Measurements from ENCODE around the gene PRR5.
"Not testable (repeated sequence)": the region's sequence is repeated elsewhere in the genome, so short reads cannot be mapped to it uniquely, and the experiment has no call there.

PRR5 gene

DNA sequence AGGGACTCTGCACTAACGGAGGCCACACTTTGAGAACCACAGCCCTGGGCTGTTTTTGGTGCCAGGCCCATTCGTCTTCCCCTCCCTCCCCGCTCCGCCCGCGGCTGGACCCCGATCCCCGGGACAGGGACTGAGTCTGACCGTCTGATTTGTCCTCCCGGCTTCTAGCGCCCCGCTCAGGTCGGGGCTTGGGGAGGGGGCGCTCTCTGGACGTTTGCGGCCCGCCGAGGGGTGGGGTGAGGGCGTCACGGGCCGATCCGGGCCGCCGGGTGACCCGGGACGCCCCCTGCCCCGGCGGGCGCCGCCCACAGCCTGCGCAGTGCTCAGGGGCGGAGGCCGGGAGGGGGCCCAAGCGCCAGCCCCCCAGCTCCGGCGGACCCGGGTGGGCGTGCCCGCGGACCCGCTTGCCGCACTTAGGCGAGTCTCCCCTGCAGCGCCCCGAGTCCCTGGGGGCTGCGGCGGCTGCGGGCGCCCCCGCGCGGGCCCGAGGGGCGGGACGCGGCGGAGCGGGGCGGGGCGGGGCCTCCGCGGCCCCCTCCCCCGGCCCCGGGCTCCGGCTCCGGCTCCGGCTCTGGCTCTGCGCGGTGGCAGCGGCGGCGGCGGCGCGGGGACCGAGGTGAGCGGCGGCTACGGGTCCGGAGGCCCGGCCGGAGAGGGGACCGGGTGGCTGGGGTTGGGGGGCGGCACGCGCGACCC lies 33.7 kb upstream of the PRR5 start:
- peaks cover 70% of the 10 kb centered on the region for H3K4me1 Mint-ChIP-seq (ENCODE audit: low read depth)
- no peaks in the 10 kb centered on the region for H3K36me3 Mint-ChIP-seq
- peak overlapping the region; percentile 35 for H3K27ac Mint-ChIP-seq
- no peaks in the 10 kb centered on the region for H3K27me3 Mint-ChIP-seq
- no peaks in the 10 kb centered on the region for H3K9me3 Mint-ChIP-seq (ENCODE audit: low read depth)
- peak overlapping the region; percentile 85 for H3K4me3 Mint-ChIP-seq

DNA sequence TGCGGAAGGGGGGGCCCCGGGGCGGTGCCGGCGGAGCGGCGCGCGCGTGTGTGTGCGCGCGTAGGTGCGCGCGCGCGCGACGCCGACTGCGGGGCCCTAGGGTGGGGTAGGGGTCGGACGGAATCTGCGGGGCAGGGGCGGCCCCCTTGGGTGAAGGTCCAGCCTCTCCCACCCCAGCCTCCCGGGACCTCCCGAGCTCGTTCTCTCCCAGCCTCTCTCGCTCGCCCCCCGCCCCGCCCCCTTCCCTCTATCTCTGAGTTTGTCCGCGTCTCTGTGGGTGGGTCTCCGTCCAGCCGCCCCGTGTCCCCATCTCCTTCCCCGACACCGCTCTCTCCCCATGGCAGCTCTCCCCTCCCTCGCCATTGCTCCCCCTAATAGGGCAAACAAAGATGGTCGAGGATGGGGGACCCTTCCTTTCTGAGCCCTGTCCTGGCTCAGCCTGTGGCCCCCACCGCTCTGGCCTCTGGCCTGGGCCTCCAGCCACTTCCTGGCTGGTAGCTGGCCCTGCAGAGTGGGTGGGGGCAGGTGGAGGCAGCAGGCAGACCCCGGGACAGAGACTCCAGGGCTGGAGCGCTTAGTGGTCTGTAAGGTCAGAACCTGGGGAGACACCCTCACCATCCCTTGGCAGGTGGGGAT lies 33.0 kb upstream of the PRR5 start:
- Mint-ChIP-seq H3K9me3 (ENCODE audit: low read depth) (no peaks in the 10 kb centered on the region), H3K27ac (no peak overlapping the region), H3K36me3 (no peaks in the 10 kb centered on the region), H3K27me3 (no peaks in the 10 kb centered on the region), H3K4me1 (ENCODE audit: low read depth) (peaks cover 63% of the 10 kb centered on the region), H3K4me3 (peak overlapping the region; percentile 65)

DNA sequence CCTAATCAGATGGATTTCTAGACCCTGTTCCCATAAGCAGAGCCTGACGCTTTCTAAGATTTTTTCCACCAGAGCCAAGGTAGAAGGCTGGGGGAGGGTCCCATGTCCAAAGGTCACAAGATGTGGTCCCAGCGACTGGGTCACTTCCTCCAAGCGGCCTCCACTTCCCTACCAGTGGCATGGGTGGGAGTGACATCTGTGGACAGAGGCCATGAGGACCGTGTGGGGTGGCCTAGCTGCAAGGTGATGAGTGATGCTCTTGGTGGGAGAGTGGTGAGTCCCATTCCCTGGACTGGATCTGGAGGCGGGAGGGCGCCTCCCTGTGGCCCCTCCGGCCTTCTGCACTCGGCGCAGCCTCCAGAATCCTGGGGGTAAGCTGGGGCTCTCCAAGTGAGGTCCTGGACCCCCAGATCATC lies 32.4 kb upstream of the PRR5 start:
- Mint-ChIP-seq H3K4me3 (peak overlapping the region; percentile 65), H3K27ac (peak overlapping the region; percentile 28), H3K27me3 (no peaks in the 10 kb centered on the region), H3K36me3 (no peaks in the 10 kb centered on the region), H3K9me3 (ENCODE audit: low read depth) (no peaks in the 10 kb centered on the region), H3K4me1 (ENCODE audit: low read depth) (peaks cover 57% of the 10 kb centered on the region)

DNA sequence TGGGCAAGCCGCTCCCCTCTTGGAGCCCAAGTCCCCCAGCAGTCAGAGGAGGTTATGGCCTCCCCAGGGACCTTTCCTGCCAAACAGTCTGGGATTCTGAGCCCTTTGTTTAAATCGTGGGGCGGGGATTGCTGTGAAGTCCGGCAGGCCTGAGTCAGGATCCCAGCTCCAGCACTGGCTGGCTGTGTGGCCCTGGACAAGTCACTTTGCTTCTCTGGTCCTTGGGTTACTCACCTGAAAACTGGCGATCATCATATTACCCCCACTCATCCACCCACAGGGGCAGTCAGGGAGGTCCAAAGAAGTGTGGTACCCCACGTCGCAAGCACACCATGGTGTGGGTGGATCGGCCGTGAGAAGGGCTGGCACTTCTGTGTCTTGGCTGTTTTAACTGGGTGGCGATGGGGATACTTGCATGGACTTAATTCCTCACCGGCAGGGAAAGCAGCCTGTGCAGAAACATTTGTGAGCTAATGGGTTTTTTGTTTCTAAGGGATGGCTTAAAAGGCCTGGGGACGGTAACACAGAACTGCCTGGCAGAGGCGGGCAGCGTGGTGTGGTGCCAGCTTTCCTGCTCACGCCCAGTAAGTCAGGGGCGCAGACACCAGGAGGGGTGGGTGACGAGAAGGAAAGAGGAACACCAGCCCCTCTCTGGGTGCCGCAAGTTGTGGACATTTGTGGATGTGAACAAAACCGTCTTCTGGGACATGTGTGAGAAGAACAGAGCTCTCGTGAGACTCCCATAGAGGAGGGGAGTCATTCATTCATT lies 31.6 kb upstream of the PRR5 start:
- no peaks in the 10 kb centered on the region for H3K36me3 Mint-ChIP-seq
- H3K4me3 Mint-ChIP-seq = peak overlapping the region; percentile 17
- peak overlapping the region; percentile 22 for H3K27ac Mint-ChIP-seq
- H3K27me3 Mint-ChIP-seq = no peaks in the 10 kb centered on the region
- no peaks in the 10 kb centered on the region for H3K9me3 Mint-ChIP-seq (ENCODE audit: low read depth)
- peaks cover 52% of the 10 kb centered on the region for H3K4me1 Mint-ChIP-seq (ENCODE audit: low read depth)

DNA sequence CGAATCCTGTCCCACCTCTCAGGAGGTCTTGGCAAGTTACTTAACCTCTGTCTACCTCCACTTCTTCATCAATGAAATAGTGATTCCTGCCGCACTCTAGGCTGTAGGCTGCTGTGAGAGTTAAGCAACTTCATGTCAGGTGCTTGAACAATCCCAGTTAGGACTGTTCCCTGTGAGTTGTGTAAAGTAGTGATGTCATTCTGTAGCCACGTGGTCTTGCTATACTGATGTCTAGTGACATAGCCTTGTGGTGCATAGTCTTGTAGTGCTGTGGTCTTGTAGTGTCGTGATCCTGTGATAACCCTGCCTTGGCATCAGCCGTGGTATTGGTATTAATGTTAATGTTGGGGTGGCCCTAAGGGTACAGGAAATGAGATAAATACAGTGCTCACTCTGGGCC lies 30.3 kb upstream of the PRR5 start:
- Mint-ChIP-seq H3K4me1 (ENCODE audit: low read depth) (peaks cover 48% of the 10 kb centered on the region), H3K4me3 (no peak overlapping the region), H3K9me3 (ENCODE audit: low read depth) (no peaks in the 10 kb centered on the region), H3K36me3 (no peaks in the 10 kb centered on the region), H3K27ac (peak overlapping the region; percentile 37), H3K27me3 (no peaks in the 10 kb centered on the region)

DNA sequence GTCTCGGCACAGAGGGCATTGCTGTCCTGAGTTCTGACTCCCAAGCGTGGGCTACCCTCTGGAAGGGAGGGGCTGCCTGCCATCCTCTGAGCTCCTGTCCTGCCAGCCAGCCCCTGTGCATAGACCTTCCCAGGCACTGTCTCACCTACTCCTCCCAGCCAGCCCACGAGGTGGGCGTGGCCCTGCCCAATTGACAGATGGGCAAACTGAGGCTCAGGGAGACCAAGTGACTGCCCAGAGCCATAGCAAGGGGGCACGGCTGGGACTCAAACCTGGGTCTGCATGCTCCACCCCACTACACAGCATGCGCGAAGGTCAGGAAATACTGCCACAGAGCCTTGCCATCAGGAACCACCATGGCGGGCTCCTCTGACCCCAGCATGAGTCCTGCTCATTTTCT lies 29.4 kb upstream of the PRR5 start:
- no peak overlapping the region for H3K4me3 Mint-ChIP-seq
- no peaks in the 10 kb centered on the region for H3K27me3 Mint-ChIP-seq
- H3K9me3 Mint-ChIP-seq (ENCODE audit: low read depth) = no peaks in the 10 kb centered on the region
- H3K4me1 Mint-ChIP-seq (ENCODE audit: low read depth) = peaks cover 46% of the 10 kb centered on the region
- H3K27ac Mint-ChIP-seq = no peak overlapping the region
- no peaks in the 10 kb centered on the region for H3K36me3 Mint-ChIP-seq

DNA sequence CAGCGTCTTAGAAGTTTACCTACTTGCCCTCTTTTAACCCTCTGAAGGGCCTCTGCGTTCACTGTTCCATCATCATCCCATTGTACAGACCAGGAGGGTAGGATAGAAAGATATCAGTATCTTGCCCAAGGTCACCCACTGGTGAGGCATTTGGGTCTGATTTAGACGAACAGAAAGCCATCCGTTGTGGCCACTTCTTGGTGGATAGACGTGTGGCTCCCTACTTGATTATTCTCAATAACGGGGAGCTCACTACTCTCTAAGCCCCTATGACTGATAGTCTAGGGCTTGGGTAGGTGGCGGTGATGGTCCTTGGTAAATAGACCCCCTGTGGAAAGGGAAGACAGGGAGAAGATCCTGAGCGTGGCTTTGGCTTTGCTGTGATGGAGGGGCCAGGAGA lies 28.6 kb upstream of the PRR5 start:
- Mint-ChIP-seq H3K27ac (no peak overlapping the region), H3K9me3 (ENCODE audit: low read depth) (no peaks in the 10 kb centered on the region), H3K4me3 (no peak overlapping the region), H3K27me3 (no peaks in the 10 kb centered on the region), H3K36me3 (no peaks in the 10 kb centered on the region), H3K4me1 (ENCODE audit: low read depth) (peaks cover 43% of the 10 kb centered on the region)

DNA sequence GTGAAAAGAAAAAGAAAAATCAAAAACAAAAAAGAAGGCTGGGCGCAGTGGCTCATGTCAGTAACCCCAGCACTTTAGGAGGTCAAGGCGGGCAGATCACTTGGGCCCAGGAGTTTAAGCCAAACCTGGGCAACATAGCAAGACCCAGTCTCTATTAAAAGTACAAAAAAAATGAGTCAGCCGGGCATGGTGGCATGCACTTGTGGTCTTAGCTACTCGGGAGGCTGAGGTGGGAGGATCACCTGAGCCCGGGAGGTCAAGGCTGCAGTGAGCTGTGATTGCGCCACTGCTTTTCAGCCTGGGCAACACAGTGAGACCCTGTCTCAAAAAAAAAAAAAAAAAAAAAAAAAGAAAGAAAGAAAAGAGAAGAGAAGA lies 26.0 kb upstream of the PRR5 start:
- H3K27ac Mint-ChIP-seq; H3K36me3 Mint-ChIP-seq; H3K9me3 Mint-ChIP-seq (ENCODE audit: low read depth); H3K27me3 Mint-ChIP-seq: not testable (repeated sequence)
- peaks cover 39% of the 10 kb centered on the region for H3K4me1 Mint-ChIP-seq (ENCODE audit: low read depth)
- H3K4me3 Mint-ChIP-seq = peak overlapping the region; percentile 30

DNA sequence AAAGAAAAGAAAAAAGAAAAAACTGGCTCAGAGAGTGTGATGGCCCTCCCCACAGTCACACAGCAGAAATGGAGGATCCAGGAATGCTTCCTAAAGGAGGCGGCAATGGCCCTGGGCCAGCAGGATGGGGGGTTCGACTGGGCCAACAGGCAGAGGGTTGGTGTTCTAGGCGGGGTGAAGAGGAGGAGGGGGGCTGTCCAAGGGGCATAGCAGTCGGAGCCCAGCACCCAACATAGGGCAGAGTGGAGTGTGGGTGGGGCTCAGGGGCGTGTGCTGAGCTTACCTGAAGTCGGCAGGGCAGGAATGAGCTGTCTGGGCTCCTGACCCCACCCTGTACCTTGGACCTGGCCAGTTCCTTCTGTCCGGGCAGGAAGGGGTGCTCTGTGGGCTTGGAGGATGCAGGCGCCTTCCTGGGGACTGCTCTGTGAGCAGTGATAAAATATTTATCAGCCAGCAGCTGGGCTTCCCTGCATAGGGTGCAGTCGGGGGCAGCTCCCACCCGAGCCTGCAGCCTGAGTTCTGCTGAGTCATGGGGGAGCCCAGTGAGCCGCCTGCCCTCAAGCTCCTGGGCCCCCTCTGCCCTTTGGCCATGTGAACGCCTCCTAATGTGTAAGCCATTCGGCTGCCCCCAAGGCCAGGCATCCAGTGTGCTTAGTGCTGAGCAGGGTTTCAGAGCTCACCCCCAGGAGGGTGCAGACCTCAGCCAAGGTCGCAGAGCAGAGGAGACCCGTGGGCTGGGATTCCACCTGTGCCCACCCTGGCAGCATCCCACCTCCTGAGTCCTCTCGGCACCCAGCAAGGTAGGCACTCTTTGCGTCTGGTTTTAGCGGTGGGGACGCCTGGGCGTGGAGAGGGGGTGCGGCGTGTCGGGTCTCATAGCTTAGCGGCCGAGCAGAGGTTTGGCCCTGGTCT lies 25.3 kb upstream of the PRR5 start:
- no peaks in the 10 kb centered on the region for H3K36me3 Mint-ChIP-seq
- no peaks in the 10 kb centered on the region for H3K27me3 Mint-ChIP-seq
- H3K4me1 Mint-ChIP-seq (ENCODE audit: low read depth) = peaks cover 39% of the 10 kb centered on the region
- peak overlapping the region; percentile 70 for H3K27ac Mint-ChIP-seq
- H3K9me3 Mint-ChIP-seq (ENCODE audit: low read depth) = no peaks in the 10 kb centered on the region
- H3K4me3 Mint-ChIP-seq = peak overlapping the region; percentile 66

DNA sequence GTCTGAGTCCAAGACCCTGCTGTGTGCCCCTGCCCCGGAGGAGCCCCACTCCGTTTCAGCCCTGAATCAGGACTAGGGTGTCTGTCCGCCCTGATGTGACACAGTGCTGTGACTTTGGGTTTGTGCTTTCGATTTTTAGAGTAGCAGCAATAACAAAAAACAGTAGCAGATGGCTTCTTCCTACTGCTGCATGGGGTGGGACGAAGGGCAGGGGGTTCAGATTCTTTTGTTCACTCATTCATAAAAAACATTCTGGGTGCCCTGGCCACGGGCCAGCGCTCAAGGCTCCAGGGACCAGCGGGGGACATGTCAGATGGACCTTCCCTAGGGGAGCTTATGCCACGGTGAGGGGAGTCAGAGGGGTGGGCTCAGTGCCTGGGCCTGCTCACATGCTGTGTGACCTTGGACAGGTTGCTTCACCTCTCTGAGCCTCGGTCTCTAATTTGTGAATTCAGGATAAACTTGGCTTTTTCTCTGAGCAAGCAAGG lies 24.6 kb upstream of the PRR5 start:
- Mint-ChIP-seq H3K4me3 (peak overlapping the region; percentile 66), H3K4me1 (ENCODE audit: low read depth) (peaks cover 40% of the 10 kb centered on the region), H3K27me3 (no peaks in the 10 kb centered on the region), H3K36me3 (no peaks in the 10 kb centered on the region), H3K9me3 (ENCODE audit: low read depth) (no peaks in the 10 kb centered on the region), H3K27ac (peak overlapping the region; percentile 70)

DNA sequence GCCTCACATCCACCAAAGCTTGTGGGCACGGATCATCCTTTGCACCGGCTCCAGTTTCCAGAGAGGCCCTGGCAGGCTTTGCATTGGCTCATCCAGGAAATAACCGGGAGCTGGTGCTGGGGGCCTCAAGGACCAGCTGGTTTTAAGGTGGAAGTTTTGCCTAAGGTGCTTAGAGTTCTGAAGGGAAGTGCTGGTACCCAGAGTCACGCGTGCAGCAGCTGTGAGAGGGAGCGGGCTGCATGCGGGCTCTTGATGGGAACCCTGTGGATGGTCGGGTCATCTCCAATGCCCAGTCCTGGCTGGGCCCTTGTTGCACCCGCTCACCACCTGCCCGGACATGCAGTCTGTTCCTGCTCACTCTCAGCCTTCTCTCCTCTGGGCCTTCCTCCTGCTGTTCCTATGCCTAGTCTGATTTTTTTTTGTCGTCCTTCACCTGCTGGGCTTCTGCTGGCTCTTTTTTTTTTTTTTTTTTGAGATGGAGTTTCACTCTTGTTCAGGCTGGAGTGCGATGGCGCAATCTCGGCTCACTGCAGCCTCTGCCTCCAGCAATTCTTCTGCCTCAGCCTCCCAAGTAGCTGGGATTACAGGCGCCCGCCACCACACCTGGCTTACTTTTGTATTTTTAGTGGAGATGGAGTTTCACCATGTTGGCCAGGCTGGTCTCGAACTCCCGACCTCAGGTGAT lies 24.0 kb upstream of the PRR5 start:
- Mint-ChIP-seq H3K36me3 (no peaks in the 10 kb centered on the region), H3K4me3 (no peak overlapping the region), H3K9me3 (ENCODE audit: low read depth) (no peaks in the 10 kb centered on the region), H3K27me3 (no peaks in the 10 kb centered on the region), H3K4me1 (ENCODE audit: low read depth) (peaks cover 41% of the 10 kb centered on the region), H3K27ac (no peak overlapping the region)

DNA sequence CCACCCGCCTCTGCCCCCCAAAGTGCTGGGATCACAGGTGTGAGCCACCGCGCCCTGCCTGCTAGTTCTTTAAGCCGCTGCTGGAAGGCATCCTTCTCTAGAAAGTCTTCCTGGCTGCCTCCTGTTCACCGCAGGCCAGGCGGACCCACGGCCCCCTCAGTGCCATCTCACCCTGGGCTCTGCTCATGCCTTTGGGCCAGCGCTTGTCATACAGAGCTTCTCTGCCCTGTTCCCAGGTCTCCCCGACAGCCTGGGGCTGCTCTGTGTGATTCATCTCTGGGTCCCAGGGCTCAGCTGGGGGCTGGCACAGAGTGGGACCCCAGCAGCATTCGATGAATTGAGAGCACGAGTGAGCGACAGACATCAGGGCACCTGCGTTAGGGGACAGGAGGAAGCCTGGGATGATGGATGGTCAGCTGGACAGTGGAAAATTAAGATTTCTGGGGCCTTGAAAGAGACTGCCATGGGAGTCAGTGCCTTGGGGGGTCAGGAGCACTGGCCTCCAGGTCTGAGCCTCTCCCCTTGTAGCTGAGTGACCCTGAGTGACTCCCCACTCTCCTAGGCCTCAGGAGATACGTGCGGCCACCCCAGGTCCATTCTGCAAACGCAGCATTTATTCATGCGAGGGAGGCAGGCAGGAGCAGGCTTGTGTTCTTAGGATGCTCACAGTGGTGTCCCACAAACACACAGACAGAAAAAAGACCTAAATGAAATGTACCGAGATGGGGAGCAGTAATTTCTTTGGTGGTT lies 23.3 kb upstream of the PRR5 start:
- Mint-ChIP-seq H3K4me1 (ENCODE audit: low read depth) (peaks cover 44% of the 10 kb centered on the region), H3K36me3 (no peaks in the 10 kb centered on the region), H3K27ac (no peak overlapping the region), H3K9me3 (ENCODE audit: low read depth) (no peaks in the 10 kb centered on the region), H3K27me3 (no peaks in the 10 kb centered on the region), H3K4me3 (no peak overlapping the region)

DNA sequence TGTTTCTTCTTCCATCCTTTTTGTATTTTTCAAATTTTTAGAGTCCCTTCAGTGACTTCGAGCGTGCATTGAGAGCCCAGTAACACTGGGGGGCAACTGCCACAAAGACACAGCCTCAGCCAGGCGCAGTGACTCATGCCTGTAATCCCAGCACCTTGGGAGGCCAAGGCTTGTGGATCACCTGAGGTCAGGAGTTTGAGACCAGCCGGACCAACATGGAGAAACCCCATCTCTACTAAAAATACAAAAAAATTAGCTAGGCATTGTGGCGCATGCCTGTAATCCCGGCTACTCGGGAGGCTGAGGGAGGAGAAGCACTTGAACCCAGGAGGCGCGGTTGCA lies 22.7 kb upstream of the PRR5 start:
- not testable (repeated sequence) for H3K36me3 Mint-ChIP-seq; H3K27me3 Mint-ChIP-seq; H3K9me3 Mint-ChIP-seq (ENCODE audit: low read depth); H3K27ac Mint-ChIP-seq; H3K4me3 Mint-ChIP-seq
- H3K4me1 Mint-ChIP-seq (ENCODE audit: low read depth) = peaks cover 46% of the 10 kb centered on the region

DNA sequence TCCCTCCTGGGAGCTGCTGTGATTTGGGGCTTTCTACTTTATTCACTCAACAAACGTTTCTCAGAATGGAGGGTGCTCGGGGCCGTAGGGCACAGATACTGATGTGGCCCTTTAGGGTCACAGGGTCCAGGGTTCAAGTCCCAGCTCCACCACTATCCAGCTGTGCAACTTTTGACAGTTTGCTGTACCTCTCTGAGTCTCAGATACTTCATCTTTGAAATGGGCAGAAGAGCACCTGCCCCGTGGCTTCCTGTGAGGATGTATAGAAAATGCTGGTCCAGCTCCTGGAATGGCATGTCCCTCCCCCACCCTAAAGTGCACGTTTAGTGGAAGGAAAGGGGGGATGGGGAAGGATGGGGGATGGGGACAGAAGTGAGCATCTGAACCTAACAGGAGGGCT lies 21.9 kb upstream of the PRR5 start:
- peaks cover 54% of the 10 kb centered on the region for H3K4me1 Mint-ChIP-seq (ENCODE audit: low read depth)
- no peak overlapping the region for H3K27ac Mint-ChIP-seq
- no peaks in the 10 kb centered on the region for H3K9me3 Mint-ChIP-seq (ENCODE audit: low read depth)
- H3K36me3 Mint-ChIP-seq = no peaks in the 10 kb centered on the region
- no peak overlapping the region for H3K4me3 Mint-ChIP-seq
- no peaks in the 10 kb centered on the region for H3K27me3 Mint-ChIP-seq
